KOPT-K1 (cell line): ENCODE results near the gene AGBL1.

Source experiments
- H3K27ac ChIP-seq: fragments of 200-600 bp; sonication (generic); 2 replicates; pipeline ENCODE4 v1.5.1; 2016; ENCODE audit warnings: antibody characterized with exemption, mild to moderate bottlenecking, low read depth, low read length; ENCODE audit not compliant: poor library complexity, severe bottlenecking
- H3K36me3 ChIP-seq: fragments of 200-600 bp; sonication (generic); 2 replicates; pipeline ENCODE4 v1.5.1; 2017; ENCODE audit warnings: antibody characterized with exemption, mild to moderate bottlenecking, low read length, moderate library complexity; ENCODE audit not compliant: insufficient read depth
- H3K9me3 ChIP-seq: fragments of 200-600 bp; sonication (generic); 2 replicates; pipeline ENCODE4 v1.5.1; 2017; ENCODE audit warnings: antibody characterized with exemption, low read length, mild to moderate bottlenecking; ENCODE audit not compliant: insufficient read depth, poor library complexity, severe bottlenecking

AGBL1 gene

DNA sequence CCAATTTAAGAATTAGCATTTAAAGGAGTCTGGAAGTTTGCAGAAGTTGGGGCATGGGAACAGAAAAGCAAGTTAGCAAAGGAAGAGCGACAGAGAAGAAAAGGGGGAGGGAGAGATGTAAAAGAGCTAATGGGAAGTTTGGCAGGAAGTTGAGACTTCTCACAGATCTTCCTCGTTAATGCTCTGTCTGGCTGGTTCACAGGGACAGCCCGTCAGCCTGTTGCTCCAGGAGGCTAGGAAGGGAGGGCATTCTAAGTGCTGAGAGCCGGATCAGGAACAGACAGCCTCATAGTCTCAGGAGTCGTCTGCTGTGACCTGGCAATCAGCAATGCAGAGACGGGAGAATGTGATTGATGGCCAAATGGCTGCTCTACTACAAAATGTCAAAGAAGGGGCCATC lies 150.3 kb downstream of the AGBL1 start:
- H3K9me3 ChIP-seq = no peaks in the 10 kb centered on the region
- H3K27ac ChIP-seq = no peak overlapping the region
- H3K36me3 ChIP-seq = no peaks in the 10 kb centered on the region

DNA sequence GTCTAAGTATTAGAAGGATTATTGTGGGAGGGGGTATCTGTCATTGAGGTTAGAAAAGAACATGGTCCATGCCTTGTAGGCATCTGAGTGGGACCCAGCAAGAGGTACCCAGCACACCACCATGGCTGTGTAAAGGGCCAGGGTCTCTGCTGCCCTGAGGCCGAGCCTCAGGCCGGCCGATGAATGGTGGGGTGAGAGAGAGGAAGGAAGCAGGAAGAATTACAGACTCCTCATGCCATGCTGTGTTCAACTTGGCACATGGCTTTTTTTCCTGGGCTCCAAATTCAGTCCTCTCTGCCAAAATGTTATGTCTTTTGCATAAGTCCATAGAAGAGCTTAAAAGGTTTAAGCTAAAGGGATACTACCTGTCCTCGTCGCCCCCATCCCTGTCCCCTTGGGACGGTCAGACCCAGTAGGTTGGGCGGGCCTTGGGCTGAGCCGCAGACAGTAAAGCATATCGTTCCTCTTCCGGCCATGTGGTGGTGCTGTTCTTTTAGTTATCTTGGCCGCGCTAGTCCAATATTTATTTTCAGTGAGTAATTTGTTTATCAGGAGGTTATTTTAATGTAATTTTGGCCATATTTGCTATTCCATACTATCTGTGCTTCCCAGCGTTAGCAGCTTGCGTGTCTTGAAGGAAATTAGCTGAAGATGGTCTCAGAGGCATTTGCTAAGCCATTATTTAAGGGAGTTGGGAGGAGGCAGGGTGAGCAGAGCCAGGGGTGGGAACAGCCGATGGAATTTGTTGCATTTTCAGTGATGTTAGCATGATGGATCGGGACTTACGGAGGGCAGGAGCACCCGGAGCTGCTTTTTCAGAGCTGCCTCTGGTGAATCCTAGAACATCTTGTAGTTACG lies 152.4 kb downstream of the AGBL1 start:
- H3K27ac ChIP-seq = no peak overlapping the region
- no peaks in the 10 kb centered on the region for H3K36me3 ChIP-seq
- no peaks in the 10 kb centered on the region for H3K9me3 ChIP-seq

DNA sequence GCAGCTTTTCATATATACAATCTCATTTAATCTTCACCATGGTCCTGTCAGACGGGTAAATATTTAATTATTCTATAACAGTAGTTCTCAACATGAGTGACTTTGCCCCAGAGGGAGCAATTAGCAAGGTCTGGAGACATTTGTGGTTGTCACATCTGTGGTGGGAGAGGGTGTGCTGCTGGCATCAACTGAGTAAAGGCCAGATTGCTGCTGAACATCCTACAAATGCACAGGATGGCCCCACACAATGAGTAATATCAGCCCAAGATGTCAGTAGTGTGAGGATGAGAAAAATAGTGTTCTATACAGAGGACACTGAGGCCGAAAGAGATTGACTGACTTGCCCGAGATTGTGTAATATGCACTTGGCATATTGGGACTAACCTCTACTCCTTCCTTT lies 156.0 kb downstream of the AGBL1 start:
- H3K36me3 ChIP-seq = no peaks in the 10 kb centered on the region
- no peaks in the 10 kb centered on the region for H3K9me3 ChIP-seq
- no peak overlapping the region for H3K27ac ChIP-seq

DNA sequence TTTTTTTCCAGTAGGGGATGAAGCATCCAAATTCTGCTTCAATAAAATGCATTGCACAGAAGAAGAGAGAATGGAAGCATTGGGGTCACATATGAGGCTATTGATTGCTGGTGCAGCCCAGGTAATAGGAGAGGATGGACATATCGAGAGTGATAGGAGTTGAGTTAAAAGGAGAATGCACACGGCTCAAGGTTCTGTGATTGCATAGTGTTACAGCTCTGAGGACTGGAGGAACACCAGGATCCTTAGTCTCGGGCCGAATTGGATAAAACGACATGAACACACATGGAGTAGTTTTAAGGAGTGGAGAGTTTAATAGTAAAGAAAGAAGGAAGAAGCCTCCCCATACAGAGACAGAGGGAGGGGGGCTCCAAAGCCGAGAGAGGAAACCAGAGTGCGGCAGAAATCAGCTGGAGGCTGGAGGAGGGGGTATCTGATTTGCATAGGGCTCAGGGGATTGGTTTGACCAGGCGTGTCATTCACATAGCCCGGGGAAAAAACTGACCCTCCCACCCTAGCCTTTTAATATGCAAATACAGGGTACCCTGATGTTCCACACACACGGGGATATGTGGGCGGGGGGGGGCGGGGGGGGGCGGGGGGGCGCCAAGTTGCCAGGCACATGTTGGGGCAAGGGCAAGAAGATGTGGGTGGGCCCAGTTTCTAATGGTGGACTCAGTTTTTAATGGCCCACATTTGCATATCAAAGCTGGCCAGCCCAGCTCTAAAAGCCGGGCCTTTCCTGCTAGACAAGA lies 156.9 kb downstream of the AGBL1 start:
- no peak overlapping the region for H3K27ac ChIP-seq
- H3K36me3 ChIP-seq = no peaks in the 10 kb centered on the region
- no peaks in the 10 kb centered on the region for H3K9me3 ChIP-seq

DNA sequence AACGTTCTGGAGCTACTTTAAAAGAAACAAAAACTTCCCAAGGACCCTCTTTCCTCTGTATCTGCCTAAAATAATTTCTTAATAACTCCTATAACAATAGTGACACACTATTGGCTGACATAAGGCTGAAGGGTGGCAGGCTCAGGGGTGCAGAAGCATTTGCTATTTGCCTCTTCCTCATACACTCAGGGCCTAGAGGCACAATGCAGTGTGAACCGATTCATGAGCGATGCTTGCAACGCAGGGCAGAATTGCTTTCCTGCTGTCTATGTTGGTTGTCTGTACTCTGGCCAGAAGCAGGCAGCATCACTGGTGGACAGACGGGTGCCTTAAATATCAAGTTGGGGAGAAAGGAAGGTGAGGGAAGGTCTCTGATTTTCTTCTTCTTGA lies 157.4 kb downstream of the AGBL1 start:
- H3K27ac ChIP-seq = no peak overlapping the region
- no peaks in the 10 kb centered on the region for H3K36me3 ChIP-seq
- H3K9me3 ChIP-seq = no peaks in the 10 kb centered on the region

DNA sequence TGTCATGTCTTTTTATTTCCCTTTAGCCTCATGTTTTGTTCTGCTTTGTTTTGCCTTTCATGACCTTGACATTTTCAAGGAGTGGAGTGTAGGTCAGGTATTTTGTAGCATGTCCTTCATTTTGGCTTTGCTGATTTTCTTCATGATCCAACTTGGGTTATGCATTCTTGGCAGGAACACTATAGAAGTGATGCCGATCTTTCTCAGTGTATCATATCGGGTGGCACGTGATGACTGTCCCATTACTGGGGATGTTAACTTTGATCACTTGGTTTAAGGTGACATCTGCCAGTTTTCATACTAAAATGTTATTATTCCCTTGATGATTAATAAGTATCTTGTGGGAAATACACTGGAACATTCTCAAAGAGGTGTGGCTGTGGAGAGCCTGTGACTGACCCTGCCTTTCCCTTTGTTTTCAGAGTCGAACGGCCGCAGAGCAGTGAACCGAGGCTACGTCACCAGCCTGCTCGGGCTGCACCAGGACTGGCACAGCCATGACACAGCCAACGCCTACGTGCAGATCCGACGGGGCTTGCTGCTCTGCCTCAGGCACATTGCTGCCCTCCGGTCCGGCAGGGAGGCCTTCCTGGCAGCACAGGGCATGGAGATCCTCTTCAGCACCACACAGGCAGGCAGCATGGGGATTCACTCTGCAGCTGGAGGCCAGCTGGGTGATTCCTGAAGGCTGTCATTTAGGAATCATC lies 167.7 kb downstream of the AGBL1 start:
- Histone ChIP-seq H3K27ac (no peak overlapping the region), H3K9me3 (no peaks in the 10 kb centered on the region), H3K36me3 (no peaks in the 10 kb centered on the region)

DNA sequence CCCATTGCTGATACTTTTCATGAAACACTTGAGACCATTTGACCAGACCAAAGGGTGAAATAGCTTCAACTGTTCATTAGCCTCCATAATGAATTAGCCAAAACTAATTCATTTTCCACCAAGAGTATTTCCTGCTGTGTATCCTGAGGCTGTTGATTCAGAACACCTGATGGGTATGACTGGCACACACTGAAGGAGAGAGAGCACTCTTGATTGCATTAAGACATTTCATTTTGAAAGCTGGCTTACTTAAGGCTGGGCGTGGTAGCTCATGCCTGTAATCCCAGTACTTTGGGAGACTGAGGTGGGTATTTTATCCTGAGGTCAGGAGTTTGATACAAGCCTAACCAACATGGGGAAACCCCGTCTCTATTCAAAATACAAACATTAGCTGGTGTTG lies 175.6 kb downstream of the AGBL1 start:
- H3K27ac ChIP-seq = no peak overlapping the region
- no peaks in the 10 kb centered on the region for H3K36me3 ChIP-seq
- no peaks in the 10 kb centered on the region for H3K9me3 ChIP-seq

DNA sequence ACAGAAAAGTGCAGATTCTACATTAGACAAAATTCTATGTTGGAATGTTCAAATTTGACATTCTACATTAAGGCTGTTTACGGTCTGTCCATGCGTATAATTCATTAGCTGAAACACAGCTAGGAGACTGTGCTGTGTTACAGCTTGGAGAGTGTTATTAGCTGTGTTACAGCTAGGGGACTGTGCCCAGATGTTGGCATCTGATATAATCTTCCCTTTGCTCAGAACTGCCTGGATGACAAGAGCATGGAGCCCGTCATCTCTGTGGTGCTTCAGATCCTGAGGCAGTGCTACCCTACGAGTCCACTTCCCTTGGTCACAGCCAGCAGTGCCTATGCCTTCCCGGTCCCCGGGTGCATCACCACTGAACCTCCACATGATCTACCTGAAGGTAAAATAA lies 177.0 kb downstream of the AGBL1 start:
- no peaks in the 10 kb centered on the region for H3K36me3 ChIP-seq
- H3K9me3 ChIP-seq = no peaks in the 10 kb centered on the region
- no peak overlapping the region for H3K27ac ChIP-seq

DNA sequence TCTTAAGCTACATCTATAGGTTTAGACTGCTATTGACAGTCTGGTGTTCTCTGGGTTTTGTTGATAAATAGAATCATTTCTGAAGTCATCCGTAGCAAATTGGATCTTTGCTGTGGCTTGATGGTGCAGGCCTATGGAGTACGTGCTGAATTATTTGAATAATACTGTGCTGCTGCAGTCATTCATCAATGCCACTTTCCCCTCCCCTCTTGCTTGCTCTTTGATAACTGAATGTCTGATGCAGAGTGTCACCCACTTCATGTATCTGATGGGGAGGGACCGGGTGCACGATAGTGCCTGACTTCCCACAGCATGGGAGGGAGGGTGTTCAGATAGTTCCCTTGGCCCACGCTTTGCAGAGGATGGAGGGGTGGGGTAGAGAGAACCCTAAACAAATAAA lies 179.9 kb downstream of the AGBL1 start:
- Histone ChIP-seq H3K9me3 (no peaks in the 10 kb centered on the region), H3K27ac (no peak overlapping the region), H3K36me3 (no peaks in the 10 kb centered on the region)

DNA sequence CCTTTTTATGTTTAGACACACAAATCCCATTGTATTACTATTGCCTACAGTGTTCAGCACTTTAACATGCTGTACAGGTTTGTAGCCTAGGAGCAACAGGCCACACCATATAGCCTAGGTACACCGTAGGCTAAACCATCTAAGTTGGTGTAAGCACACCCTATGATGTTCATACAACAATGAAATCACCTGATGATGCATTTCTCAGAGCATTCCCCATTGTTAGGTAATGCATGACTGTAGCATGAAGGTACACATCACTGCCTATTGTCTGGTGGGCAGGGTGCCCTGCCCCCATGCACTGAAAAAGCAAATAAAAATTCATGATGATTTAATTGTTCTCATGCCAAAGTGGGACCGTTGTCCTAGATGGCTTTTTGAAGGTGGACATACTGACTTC lies 183.6 kb downstream of the AGBL1 start:
- Histone ChIP-seq H3K9me3 (no peaks in the 10 kb centered on the region), H3K36me3 (no peaks in the 10 kb centered on the region), H3K27ac (no peak overlapping the region)

DNA sequence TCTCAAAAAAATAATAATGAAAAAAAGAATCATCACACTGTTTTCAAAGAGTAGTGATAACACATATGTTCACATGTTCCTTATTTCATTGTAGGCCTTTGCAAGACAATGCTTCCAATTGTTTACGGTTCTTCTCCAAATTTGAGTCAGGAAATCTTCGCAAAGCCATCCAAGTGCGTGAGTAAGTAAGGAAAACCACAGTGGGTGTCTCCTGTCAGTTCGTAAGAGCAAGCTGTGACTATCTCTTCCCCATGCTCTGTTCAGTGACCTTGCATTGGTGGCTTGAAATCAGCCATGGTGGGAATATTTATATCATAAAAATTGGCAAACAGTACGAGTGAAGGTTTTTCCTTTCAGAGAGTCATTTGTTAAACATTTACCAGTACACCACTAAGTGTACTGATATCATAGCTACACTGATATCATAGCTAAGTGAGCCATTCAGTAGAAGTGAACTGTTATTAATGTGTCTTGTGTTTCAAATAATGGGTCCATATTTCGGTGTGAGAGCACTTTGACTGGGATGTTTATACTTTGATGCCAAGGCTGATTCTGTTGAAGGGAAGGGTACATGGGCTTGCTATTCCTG lies 187.3 kb downstream of the AGBL1 start:
- H3K27ac ChIP-seq = no peak overlapping the region
- H3K9me3 ChIP-seq = no peaks in the 10 kb centered on the region
- no peaks in the 10 kb centered on the region for H3K36me3 ChIP-seq

DNA sequence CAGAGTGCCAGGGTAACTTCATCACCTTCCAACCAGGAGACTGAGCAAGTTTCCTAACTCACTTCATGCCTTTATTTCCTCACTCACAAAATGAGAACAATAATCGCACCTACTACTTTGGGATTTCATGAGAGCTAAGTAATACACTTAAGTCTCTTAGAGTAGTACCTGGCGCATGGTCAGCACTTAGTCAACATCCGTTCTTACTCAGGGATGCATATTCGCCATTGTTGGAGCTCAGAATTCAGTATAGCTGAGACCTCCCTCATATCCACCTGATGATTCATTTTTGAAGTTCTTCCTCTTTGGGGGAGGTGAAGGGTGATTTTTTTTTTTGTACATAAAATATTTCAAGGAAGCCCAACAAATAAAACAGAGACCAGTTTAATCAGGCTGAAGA lies 188.2 kb downstream of the AGBL1 start:
- H3K27ac ChIP-seq = no peak overlapping the region
- no peaks in the 10 kb centered on the region for H3K9me3 ChIP-seq
- H3K36me3 ChIP-seq = no peaks in the 10 kb centered on the region

DNA sequence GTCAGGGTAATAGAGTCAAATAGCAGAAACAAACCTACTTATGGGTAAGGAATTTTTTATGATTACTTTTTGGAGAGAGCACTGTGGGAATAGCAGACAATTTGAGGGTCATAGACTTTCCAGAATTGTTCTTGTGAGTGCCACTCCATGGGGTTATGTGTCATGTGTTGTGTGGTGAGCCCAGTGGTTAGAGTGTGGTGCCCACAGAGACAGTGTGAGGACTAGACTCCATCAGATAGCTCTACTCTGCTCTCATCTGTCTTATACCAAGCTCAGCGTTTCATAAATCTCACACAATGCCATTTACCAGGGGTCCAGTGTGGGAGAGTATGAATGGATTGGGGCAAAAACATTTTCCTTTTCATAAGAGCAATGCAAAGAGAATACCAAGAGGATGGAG lies 188.9 kb downstream of the AGBL1 start:
- Histone ChIP-seq H3K27ac (no peak overlapping the region), H3K36me3 (no peaks in the 10 kb centered on the region), H3K9me3 (no peaks in the 10 kb centered on the region)

DNA sequence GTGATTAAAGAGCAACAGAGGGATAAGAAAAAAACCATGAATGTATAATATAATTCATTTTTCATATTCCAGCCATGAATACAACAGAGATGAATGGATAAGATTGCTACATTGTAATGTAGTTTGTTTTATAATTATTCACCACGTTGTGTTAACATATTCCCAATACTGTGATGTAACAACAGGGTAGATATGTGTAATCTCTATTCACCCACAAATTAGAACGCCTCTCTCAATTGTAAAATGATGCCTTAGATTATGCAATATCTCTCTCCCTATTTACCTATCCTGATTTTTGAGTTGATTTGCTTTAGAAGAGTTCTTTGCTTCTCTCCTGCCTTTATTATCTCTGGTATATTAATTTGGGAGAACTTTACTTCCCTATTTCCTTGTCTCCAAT lies 193.6 kb downstream of the AGBL1 start:
- H3K9me3 ChIP-seq = no peaks in the 10 kb centered on the region
- no peak overlapping the region for H3K27ac ChIP-seq

DNA sequence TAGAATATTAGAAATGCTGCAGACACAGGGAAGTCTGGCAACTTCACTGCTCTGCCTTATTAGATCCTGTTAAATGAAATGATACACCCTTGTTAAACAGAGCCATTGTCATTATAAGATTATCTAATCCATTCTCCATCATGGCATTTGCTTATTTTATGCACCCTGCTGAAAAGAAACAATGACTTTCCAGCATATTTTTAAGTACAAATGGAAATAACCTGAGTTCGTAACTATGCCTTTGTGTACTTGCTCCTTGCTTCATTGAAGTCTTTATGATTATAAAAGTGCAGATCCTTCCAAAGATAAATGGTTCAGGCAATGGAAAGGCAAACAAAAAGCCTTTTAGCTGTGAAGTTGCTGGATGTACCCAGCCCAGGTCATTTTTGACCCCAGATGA lies 195.7 kb downstream of the AGBL1 start:
- Histone ChIP-seq H3K36me3 (no peaks in the 10 kb centered on the region), H3K9me3 (no peaks in the 10 kb centered on the region), H3K27ac (no peak overlapping the region)

More for the DNA sequence above, 193.6 kb downstream of the AGBL1 start:
- no peaks in the 10 kb centered on the region for H3K36me3 ChIP-seq
